ENCODE data around the gene P2RY2.
A peak's percentile ranks its signal among the peaks of the same experiment; 100 is the strongest.

The P2RY2 gene

DNA sequence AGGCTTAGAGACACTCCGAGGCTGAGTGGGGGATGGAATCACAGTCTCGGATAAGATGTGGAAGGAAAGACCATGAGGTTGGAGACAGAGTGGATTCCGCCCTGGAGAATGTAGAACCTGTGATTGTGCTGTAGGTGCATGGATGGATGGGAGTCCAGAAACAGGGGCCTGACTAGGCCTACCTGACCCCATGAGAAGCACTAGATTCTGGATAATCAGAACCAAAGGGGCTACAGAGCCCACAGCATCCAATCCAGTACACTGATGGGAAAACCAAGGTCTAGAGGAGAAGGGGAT lies 43.6 kb upstream of the P2RY2 start:
- no peak for DNase-seq (ENCODE audit: insufficient read length, low spot score)
- TF ChIP-seq, protein P1, sequence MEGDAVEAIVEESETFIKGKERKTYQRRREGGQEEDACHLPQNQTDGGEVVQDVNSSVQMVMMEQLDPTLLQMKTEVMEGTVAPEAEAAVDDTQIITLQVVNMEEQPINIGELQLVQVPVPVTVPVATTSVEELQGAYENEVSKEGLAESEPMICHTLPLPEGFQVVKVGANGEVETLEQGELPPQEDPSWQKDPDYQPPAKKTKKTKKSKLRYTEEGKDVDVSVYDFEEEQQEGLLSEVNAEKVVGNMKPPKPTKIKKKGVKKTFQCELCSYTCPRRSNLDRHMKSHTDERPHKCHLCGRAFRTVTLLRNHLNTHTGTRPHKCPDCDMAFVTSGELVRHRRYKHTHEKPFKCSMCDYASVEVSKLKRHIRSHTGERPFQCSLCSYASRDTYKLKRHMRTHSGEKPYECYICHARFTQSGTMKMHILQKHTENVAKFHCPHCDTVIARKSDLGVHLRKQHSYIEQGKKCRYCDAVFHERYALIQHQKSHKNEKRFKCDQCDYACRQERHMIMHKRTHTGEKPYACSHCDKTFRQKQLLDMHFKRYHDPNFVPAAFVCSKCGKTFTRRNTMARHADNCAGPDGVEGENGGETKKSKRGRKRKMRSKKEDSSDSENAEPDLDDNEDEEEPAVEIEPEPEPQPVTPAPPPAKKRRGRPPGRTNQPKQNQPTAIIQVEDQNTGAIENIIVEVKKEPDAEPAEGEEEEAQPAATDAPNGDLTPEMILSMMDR (IDR thresholded peaks at IDR 0.05; ENCODE audit: insufficient read depth, missing control alignments) = no peak
- FAIRE-seq = no peak

DNA sequence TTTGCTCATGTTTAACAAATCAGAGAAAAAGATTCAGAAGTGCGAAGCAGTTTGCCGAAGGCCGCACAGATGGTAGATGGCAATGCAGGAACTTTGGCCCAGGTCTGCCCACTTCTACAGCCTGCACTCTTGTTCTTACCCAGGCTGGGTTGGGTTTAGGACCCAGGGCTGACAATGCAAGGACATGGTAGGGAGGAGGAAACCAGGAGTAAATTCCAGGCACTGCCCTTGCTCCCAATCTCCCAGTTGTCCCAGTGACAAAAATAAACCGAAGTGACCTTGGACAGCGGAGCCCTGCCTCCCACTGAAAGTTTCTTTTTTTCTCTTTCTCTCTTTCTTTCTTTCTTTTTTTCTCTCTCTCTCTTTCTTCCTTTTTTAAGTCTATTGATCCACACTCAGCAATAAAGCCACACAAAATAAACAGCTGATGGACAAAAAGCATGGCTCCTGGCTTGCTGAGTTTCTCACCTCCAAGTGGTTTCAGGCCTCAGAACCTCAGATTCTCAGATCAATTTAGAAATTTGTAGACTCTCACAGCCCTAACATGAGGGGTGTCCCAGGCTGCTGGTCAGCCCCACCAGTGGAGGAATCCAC lies 42.4 kb upstream of the P2RY2 start:
- TF ChIP-seq, protein P1 (IDR thresholded peaks at IDR 0.05; ENCODE audit: insufficient read depth, missing control alignments) = no peak
- DNase-seq (ENCODE audit: insufficient read length, low spot score) = no peak
- FAIRE-seq = no peak

- DNase-seq (ENCODE audit: insufficient read length, low spot score) = no peak
- TF ChIP-seq, protein P1 (IDR thresholded peaks at IDR 0.05; ENCODE audit: insufficient read depth, missing control alignments) = no peak
- no peak for FAIRE-seq
Observed at GRCh38 chr11:73176145-73176873, 41.8 kb upstream of the P2RY2 start.

DNA sequence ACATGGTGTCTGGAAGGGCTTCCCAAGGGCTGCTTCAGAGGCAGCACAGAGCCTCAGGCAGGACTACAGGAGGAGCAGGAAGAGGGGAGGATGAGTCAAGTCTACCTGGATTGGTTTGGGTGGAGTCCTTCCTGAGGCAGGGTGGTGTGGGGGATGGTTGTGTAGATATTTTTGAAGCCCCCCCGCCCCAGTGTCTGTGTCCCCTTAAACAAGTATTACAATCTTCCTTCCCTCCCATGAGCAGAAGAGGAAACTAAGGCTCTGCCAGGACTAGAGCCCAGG lies 41.3 kb upstream of the P2RY2 start:
- FAIRE-seq (no peak), DNase-seq (ENCODE audit: insufficient read length, low spot score) (no peak)

GRCh38 chr11:73177380-73177777 lies 40.7 kb upstream of the P2RY2 start:
- DNase-seq (ENCODE audit: insufficient read length, low spot score) (no peak), FAIRE-seq (no peak)
- TF ChIP-seq, protein P1 (IDR thresholded peaks at IDR 0.05; ENCODE audit: insufficient read depth, missing control alignments) = no peak

More for the DNA sequence above, 41.3 kb upstream of the P2RY2 start:
- TF ChIP-seq, protein P1 (IDR thresholded peaks at IDR 0.05; ENCODE audit: insufficient read depth, missing control alignments) = no peak

GRCh38 chr11:73177778-73178539 lies 40.1 kb upstream of the P2RY2 start:
- FAIRE-seq = no peak
- peak; percentile 77 for DNase-seq (ENCODE audit: insufficient read length, low spot score)
- TF ChIP-seq, protein P1 (IDR thresholded peaks at IDR 0.05; ENCODE audit: insufficient read depth, missing control alignments) = peak; percentile 96

DNA sequence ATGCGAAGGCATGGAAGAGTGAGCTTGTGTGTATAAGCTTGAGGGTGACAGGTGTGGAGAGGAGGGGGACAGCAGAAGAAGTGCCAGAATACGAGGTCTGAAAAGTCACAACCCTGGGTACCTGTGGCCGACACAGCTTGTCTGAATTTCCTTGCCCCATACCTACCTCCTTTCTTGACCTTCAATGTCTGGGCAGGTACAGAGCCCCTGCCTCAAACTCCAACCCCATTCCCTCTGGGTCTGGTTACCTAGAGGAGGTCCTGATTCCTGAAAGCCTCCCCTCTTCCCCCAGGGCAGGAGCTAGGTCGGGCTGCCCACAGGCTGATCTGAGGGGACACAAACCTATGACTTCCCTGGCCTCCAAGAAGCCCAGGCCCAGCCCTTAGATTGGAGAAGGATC lies 39.4 kb upstream of the P2RY2 start:
- TF ChIP-seq, protein P1 (IDR thresholded peaks at IDR 0.05; ENCODE audit: insufficient read depth, missing control alignments) = no peak
- DNase-seq (ENCODE audit: insufficient read length, low spot score) = no peak
- no peak for FAIRE-seq
